Glomerular visceral epithelial cell (primary cell): ENCODE measurements around the gene UNC5CL.
"Not testable (repeated sequence)": the region's sequence is repeated elsewhere in the genome, so short reads cannot be mapped to it uniquely, and the experiment has no call there.

Source experiments
- DNase-seq: peaks from one replicate; pipeline ENCODE4 v3.0.0-alpha.2; 2016; ENCODE audit errors: extremely low spot score

Gene UNC5CL

GRCh38 chr6:41006980-41007379 lies 32.0 kb downstream of the UNC5CL start:
- not testable (repeated sequence) for DNase-seq

GRCh38 chr6:41006217-41006616 lies 32.8 kb downstream of the UNC5CL start:
- peak; percentile 77 for DNase-seq

DNA sequence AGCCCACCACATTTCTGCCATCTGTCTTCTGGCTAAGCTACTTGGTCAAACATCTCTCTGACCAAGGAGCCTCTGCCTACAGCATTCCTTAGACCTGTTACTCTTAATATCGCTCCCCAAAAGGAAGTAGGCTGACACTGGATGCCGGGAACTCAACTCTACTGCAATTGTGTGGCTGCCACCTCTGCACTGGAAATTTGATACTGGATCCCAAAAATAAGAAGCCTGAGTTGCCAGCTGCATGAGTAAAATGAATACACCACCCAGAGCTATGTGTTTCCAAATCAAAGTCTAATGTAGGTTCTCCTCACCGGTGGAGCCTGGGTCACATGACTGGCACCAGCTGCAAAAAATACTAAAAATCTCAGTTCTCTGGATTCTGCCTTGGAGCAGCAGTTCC lies 36.9 kb downstream of the UNC5CL start:
- no peak for DNase-seq

DNA sequence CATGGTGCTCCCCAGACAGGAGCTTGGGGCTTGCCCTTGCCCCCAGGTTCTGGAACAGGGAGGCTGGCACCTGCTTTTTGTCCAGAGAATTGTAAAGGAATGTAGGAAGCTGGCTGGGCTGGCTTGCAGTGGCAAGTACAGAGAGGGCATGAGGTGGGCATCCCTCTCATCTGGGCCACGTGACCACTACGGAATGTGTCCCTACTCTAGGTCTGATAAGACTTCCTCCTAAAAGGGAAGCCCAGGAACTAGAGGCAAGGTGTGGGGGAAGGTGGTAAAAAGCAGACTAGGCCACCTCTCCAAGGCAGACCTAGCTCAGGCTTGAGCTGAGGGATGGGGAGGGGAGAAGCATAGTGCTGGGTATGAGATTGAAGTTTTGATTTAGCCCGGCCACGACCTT lies 38.8 kb downstream of the UNC5CL start:
- no peak for DNase-seq

DNA sequence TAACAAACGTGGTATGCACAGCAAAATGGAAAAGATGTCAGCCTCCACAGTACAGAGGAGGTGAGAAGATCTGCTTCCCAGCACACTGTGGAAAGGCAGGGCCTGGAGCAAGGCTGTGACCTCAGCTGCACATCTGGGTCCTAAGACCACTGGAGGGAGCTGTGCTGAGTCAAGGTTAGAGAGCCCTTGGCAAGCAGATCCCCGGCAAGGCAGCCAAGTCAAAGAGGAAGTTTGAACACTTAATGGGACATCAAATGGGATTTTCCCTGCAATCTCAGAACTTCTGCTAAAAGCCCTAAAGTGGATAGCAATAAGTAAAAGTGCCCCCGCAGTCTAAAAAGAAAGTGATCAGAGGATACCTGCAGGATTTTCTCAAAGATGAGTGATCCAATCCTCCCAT lies 39.5 kb downstream of the UNC5CL start:
- DNase-seq = peak; percentile 57

DNA sequence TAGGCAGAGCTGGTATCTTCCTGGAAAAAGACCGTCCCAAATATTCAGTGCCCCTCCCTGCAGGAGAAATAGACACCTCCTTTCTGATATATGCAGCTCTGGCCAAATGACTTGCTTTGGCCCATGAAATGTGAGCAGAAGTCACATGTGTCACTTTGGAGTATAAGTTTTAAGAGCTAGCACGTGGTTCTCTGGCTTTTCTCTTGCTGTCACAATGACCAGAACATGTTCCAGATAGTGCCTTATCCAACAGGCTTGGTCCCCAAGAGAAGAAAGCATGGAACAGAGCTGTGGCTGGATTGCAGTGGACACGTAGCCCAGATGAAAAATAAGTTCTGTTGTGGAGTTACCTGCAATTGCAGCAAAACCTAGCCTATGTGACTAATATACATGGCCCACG lies 40.4 kb downstream of the UNC5CL start:
- no peak for DNase-seq

DNA sequence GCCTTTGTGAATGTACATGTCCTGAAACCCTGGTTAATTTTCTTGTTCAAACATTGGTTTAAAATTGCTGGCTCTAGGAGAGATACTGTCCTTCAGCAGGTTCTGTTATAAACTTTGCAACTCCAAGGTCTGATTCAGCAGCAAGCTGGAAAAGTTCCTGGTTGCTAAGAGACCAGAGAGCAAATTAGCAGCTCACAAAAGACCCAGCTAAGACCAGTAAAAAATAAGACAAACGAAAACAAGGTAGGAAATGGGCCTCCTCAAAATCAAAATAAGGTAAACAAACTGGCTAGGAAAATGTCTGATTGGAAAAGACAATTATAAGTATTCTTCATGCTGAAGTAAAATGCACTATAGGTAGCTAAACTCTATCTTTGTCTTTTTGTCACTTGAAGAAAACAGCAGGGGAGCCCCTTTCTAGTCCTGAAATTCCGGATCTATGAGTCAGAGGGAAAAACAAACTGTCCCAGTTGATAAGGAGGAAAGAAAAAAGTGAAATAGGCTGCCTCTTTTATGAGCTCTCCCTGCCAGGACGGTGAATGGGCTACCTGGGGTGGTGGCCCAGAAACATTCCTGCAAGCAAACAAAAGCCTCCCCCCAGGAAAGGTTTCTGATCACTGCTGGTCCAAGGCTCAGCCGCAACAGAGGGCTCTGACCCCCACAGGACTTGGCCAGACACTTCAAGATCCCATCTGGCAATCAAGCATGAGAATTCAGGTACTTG lies 41.6 kb downstream of the UNC5CL start:
- DNase-seq = peak; percentile 73

GRCh38 chr6:40996591-40997233 lies 42.3 kb downstream of the UNC5CL start:
- DNase-seq = peak; percentile 10

GRCh38 chr6:40992746-40993145 lies 46.3 kb downstream of the UNC5CL start:
- DNase-seq = no peak

- no peak for DNase-seq
Measured at GRCh38 chr6:40990301-40990700, 48.7 kb downstream of the UNC5CL start.

- no peak for DNase-seq
Measured at GRCh38 chr6:40989204-40990169, 49.5 kb downstream of the UNC5CL start.

DNA sequence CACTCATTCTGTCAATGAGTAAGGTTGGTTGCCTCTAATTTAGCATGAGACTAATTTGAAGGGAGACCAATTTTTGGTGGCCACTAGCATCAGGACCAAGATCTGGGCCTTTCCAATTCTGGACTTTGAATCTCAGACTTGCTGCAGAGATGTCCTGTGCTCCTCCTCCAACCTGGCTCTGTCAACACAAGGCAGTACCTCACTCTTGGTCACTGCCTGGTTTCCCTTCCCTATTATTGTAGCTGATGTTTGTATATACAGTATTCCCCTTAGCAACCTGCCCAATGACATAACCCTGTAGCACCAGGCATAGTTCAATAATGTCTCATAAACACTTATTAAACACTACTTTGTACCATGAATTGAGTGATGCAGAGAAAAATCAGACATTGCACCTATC lies 50.4 kb downstream of the UNC5CL start:
- no peak for DNase-seq

- no peak for DNase-seq
Measured at GRCh38 chr6:40986921-40987819, 51.9 kb downstream of the UNC5CL start.

GRCh38 chr6:40986364-40986763 lies 52.7 kb downstream of the UNC5CL start:
- DNase-seq = peak; percentile 12

- DNase-seq = no peak
Measured at GRCh38 chr6:40983752-40984151, 55.3 kb downstream of the UNC5CL start.

DNA sequence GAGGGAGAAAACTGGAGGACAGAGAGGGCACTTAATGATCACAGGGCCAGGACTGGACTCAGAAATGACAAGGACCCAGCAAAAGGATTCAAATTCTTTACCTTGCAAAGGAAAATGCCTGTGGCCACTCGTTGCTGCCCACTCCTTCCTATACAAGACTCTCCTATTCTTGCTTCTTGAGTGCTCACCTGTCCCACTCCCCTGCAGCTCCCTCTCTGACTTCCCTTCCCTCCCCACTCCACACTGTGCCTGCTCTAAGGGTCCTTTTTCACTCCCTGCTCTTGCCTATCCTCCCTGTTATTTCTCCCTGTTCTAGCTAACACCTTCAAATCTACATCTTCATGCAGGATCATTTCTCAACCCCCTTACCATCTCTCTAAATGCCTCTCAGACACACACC lies 56.1 kb downstream of the UNC5CL start:
- DNase-seq = no peak

DNA sequence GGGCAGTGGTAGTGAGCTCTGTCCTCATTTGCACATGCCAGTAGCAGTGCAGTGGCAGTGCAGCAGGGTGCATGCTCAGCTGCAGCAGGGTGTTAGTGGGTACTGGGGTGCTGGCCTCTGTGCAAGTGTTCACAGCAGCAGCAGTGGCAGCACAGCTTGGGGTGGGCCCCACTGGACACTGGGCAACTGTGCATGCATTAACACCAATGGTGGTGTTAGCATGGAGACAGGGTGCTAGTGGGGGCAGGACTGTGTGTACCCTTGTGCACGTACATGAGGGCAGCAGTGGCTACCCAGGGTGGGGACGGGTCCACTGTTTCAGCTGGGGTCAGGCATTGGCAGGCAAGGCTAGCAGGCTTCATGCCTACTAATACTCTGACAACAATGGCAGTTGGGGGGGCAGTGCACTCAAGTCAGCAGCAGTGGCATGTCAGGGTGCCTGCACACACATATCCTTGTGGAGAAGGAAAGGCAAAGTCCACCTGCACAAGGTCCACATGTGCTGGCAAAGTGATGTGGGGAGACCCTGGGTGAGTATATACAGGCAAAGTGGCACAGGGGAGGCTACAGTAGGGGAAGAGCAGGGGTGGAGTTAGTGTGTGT lies 60.2 kb downstream of the UNC5CL start:
- DNase-seq = no peak

GRCh38 chr6:40977695-40978094 lies 61.3 kb downstream of the UNC5CL start:
- no peak for DNase-seq

- DNase-seq = no peak
Measured at GRCh38 chr6:40977085-40977484, 61.9 kb downstream of the UNC5CL start.
